GM12874 (cell line): ENCODE data around the gene GRIN3B.

Experiments used
- TF ChIP-seq, protein P1 (sequence below): IDR thresholded peaks from 2 replicates; pipeline ENCODE4 v1.5.1; 2011; ENCODE audit warnings: low read depth, mild to moderate bottlenecking, control low read depth, low read length, moderate library complexity; ENCODE audit not compliant: insufficient read depth

GRIN3B gene

GRCh38 chr19:982567-983170 is 17.6 kb upstream of the GRIN3B start:
- TF ChIP-seq, protein P1, sequence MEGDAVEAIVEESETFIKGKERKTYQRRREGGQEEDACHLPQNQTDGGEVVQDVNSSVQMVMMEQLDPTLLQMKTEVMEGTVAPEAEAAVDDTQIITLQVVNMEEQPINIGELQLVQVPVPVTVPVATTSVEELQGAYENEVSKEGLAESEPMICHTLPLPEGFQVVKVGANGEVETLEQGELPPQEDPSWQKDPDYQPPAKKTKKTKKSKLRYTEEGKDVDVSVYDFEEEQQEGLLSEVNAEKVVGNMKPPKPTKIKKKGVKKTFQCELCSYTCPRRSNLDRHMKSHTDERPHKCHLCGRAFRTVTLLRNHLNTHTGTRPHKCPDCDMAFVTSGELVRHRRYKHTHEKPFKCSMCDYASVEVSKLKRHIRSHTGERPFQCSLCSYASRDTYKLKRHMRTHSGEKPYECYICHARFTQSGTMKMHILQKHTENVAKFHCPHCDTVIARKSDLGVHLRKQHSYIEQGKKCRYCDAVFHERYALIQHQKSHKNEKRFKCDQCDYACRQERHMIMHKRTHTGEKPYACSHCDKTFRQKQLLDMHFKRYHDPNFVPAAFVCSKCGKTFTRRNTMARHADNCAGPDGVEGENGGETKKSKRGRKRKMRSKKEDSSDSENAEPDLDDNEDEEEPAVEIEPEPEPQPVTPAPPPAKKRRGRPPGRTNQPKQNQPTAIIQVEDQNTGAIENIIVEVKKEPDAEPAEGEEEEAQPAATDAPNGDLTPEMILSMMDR, result peak; percentile 94

DNA sequence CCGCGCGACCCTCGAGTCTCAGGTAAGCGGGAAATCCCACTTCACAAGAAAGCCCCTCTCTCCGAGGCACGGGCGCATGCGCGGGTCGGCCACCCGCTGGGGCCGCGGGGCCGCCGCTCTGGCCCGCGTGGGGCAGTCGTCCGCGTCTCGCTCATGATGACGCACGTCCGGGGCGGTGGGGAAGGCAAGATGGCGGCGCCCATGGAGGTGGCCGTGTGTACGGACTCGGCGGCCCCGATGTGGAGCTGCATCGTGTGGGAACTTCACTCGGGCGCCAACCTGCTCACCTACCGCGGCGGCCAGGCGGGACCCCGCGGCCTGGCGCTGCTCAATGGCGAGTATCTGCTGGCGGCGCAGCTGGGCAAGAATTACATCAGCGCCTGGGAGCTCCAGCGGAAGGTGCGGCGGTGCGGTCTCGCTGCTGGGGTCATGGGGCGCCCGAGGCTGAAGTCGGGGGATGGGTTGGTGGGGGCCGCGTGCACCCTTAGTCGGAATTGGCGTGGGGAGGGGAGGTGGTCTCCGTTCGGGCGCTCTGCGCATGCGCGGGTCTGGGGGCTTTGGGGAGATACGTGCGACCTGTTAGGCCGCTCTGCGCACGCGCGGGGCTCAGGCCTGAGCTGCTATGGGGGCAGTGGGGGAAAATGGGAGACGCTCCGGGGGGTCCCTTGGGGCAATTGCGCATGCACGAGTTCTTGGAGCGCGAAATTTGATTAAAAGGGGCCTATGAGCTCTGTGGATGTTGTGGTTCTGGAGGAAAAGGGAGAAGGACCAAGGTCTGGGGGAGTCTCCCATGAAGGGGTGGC is 15.9 kb upstream of the GRIN3B start, which contains the start of gene WDR18:
TSS of gene WDR18 (plus strand) at position 181 of the 803 bp plus-strand sequence. CDS start at position 190, 9 bp downstream.
- TF ChIP-seq, protein P1, result 0 out of 2 replicates have a peak, but pooled peaks have one; percentile 10

- TF ChIP-seq, protein P1, result no peak
These were observed 14.1 kb upstream of the GRIN3B start for GRCh38 chr19:986083-986482.

GRCh38 chr19:988081-988480 is 12.1 kb upstream of the GRIN3B start:
- TF ChIP-seq, protein P1, result no peak

DNA sequence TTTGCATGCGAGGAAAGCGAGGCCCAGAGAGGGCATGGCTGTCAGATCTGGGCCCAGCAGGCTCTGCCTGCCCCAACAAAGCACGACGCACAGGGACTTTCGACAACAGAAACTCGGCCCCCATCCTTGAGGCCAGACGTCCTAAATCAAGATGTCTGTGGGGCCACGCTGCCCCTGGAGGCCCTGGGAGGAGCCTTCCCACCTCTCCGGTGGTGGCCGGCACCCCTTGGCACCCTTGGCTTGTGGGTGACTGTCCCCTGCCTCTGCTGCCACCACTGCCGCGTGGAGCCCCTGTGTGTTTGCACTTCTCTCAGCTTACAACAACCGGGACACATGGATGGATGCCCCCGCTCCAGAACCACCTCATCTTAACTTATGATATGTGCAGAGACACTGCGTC is 11.7 kb upstream of the GRIN3B start:
- TF ChIP-seq, protein P1, result no peak

DNA sequence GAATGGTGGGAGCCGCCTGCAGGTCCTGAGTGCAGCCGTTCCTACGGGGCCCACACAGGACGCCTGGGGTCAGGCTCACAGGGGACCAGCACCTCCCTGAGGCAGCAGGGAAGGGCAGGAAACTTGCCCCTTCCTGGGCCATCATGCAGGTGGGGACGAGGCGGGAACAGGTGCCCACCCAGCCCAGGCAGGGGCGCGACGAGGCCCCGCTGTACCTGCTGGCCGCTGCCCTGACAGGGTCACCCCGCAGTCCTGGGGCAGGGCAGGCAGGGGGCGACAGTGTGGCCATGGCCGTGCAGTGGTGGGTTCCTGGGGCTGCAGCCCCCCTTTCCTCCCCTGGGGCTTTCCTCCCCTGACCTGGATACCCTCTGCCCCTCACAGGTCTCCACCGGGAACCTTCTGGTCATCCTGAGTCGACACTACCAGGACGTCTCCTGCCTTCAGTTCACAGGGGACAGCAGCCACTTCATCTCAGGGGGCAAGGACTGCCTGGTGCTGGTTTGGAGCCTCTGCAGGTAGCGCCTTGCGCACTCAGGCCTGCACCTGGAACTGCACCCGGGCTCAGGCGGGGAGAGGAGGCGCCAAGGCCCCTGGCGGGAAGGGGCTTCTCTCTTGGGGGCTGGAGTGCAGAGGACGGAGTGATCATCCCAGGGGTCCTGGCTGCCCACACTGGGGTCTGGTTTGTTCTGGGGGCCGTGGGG is 10.7 kb upstream of the GRIN3B start:
- TF ChIP-seq, protein P1, result peak; percentile 48

DNA sequence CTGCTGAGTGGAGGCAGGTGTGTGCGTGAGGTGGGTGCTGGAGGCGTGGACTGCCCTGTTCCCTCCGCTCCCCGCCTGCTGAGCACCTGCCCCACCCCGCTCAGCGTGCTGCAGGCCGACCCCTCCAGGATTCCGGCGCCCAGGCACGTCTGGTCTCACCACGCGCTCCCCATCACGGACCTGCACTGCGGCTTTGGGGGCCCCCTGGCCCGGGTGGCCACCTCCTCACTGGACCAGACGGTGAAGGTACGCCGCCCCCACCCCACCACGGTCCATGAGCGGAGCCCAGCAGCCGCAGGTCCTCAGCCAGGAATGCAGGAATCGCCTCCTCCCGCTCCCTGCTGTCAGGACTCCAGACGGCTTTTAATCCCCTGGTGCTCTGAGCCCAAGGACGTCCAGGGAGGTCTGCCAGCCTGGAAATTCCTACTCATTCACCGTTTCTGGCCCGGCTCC is 10.1 kb upstream of the GRIN3B start:
- TF ChIP-seq, protein P1, result no peak
